ENCODE data around the gene EPB41L4B.
A peak's percentile ranks its signal among the peaks of the same experiment; 100 is the strongest.

EPB41L4B gene

DNA sequence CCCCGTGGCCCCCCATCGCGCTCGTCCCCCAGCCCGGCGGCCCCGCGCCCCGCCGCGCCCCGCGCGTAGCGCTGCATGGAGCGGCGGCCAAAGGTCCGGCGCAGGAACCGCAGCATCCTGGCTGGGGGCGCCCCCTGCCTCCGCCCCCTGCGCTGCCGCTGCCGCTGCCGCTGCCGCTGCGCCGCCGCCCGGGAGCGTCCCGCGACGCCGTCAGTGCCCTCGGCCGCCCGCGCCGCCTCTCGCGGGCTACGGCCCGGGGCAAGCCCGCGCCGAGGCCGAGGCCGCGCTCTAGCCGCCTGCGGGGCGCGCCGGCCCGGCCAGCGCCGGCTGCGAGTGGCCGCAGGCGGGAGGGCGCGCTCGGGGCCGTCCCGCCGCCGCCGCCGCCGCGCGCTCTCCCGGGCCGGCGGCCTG, 523 bp downstream of the EPB41L4B start:
- DNase-seq (ENCODE audit: low read depth), result no peak

GRCh38 chr9:109319626-109320241, 1.1 kb downstream of the EPB41L4B start:
- no peak for DNase-seq (ENCODE audit: low read depth)

GRCh38 chr9:109319017-109319625, 1.7 kb downstream of the EPB41L4B start:
- DNase-seq (ENCODE audit: low read depth), result no peak

DNA sequence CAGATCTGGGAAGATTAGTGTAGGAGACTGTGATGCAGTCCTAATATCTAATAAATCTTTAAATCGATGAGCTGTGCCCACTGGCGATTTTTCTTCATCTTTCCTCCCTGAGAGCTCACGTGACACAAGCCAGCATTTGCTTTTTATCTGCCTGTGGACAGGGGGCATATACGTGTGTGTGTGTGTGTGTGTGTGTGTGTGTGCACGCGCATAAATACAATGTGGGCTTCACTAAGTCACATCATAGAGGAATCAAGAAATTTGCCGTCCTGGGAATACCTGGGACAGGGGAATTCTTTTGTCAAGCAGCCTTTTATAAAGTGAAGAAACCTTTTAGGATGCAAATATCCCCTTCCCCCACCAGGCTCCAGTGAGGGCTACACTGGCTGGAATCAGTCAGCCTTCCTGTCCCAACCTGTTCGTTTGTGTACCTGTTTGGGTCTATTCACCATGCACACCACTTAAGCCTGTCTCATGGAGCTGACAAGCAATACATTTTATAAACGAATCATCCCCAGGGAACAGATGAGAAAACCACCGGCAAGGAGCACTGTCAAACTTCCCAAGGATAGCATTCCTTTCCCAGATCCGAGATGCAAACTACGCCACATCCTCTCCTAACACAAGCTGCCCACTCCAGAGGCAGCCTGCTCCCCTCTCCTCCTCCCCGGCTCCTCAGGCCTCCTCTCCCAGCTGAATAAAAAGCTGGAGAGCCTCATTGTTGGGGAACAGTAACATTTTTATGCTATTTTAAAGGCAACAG, 2.7 kb downstream of the EPB41L4B start:
- no peak for DNase-seq (ENCODE audit: low read depth)

DNA sequence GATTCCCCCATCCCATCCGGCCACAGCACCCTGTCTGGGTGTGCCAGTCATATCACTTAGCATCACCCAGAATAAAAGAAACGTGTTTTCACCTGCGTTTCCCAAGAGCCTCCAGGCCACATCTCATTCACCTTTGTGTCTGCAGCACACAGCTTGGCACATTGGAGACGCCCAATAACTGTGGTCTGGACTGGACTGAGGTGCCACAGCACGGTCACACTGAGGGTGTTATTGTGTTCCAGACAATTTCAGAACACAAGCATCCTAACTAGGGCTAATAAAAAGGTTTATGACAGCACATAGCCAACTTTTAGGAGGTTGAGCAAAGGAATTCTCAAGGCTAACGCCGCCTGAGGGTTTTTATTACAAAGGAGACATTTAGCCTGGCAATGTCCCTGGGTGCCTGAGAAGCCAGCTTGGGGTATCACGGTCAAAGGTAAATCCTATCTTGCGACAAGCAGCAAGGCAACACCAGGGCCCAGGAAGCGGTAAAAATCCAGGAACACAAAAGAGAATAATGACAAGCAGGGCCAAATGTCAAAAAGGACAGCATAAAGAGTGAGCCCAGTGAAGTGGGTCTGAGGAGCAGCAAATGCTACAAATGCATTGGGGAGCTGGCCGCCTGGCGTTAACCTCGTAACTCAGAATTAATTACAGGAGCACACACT, 3.4 kb downstream of the EPB41L4B start:
- no peak for DNase-seq (ENCODE audit: low read depth)

GRCh38 chr9:109316207-109316640, 4.6 kb downstream of the EPB41L4B start:
- peak; percentile 34 for DNase-seq (ENCODE audit: low read depth)

DNA sequence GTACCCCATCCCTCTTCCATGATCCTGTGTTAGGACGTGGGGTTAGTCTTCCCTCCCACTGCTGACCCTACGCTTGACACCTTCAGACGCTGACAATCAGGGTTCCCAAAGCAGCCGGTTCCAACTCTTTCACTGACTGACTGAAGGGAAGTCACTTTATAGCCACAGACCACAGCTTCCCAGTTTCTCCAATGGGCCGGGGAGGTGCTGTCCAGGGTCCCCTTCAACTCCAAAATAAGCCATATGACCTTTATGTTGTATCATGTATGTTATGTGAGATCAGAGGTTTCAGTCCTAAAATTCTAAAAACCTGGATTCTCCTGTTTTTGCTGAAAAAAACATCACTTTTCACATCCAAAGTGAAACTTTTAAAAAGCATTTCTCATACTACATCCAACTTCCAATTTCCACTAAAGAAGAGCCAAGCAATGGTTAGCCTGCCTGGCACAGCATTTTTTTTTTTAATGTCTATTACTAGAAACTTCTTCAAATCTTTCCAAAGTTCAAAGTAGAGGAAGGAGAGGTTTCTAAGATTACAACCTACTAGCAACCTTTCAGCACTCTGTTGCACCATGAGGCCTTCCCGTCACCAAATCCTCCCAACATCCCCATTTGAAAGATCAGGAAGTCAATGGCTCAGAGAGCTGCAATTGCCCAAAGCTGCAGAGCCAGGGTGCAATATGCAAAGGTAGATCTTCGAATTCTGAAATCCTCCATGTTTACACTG, 5.2 kb downstream of the EPB41L4B start:
- DNase-seq (ENCODE audit: low read depth), result no peak

GRCh38 chr9:109314011-109314531, 6.8 kb downstream of the EPB41L4B start:
- no peak for DNase-seq (ENCODE audit: low read depth)

DNA sequence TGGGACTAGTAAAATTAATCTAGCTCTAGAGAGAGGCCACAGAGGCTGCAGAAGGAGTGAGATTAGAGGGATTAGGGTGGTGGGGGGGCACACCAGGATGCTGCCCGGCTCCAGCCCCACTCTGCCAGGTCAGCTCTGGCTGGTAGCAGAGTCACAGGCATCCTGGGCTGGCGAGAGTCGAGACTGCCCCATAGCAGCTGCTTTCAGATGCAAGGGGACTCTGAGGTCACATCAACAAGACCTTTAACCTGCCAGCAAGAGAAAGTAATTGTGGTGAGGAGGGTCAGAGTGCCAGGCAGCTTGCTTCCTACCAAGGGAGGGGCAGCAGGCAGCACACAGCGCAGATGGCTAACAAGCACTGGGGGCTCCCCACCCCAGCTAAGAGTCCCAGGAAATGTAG, 7.5 kb downstream of the EPB41L4B start:
- no peak for DNase-seq (ENCODE audit: low read depth)

- DNase-seq (ENCODE audit: low read depth), result no peak
These were observed 8.1 kb downstream of the EPB41L4B start for GRCh38 chr9:109312783-109313182.

DNA sequence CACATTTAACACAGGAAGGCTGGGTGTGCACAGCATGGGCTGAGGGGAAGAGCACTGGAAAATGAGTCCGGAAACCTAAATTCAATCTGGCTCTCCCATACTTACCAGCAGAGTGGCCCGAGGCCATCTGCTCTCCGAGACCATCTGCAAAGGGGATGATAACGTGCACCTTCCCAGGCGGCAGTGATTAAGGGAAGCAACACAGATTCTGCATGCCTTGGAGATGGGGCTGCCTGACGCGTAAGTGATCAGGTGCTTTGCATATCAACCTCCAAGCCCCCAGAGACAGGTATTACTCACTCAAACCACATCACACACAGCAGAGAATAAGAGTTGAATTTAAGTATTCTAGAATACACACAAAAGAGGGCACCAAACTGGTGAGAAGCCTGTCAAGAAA, 9.1 kb downstream of the EPB41L4B start:
- DNase-seq (ENCODE audit: low read depth), result no peak

DNA sequence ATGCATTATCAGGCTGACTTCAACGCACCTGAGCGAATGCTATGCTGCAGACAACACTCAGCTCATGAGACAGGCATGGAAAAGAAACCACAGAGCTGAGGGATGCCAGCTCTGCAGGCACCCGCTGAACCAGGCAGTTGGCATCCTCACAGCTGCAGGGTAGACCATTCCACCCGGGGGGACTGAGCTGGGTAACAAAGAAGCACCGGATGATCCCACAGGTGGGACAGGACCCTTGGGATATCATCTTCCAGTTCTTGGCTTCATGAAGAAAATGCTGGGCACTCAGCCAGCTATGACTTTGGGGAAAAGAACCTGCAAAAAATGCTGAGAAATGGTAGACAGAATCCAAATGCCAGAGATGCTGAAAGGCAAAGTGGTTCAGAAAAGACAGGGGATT, 9.6 kb downstream of the EPB41L4B start:
- DNase-seq (ENCODE audit: low read depth), result no peak

GRCh38 chr9:109310486-109310901, 10.4 kb downstream of the EPB41L4B start:
- DNase-seq (ENCODE audit: low read depth), result no peak

GRCh38 chr9:109309282-109309681, 11.6 kb downstream of the EPB41L4B start:
- DNase-seq (ENCODE audit: low read depth), result no peak

GRCh38 chr9:109307380-109308240, 13.2 kb downstream of the EPB41L4B start:
- no peak for DNase-seq (ENCODE audit: low read depth)

DNA sequence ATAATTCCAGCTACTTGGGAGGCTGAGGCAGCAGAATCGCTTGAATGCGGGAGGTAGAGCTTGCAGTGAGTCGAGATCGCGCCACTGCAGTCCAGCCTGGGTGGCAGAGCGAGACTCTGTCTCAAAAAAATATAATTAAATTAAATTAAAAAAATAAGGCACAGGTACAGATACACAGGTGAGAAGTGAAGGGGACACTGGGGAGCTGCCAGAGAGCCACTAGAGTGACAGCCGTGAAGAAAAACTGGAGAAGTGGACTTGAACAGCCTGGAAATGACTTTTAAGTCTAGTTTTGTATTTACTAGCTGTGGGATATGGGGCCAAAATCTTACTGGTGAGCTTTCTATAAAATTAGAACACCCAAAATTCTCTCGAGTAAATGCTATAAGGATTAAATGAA, 15.1 kb downstream of the EPB41L4B start:
- DNase-seq (ENCODE audit: low read depth), result no peak

DNA sequence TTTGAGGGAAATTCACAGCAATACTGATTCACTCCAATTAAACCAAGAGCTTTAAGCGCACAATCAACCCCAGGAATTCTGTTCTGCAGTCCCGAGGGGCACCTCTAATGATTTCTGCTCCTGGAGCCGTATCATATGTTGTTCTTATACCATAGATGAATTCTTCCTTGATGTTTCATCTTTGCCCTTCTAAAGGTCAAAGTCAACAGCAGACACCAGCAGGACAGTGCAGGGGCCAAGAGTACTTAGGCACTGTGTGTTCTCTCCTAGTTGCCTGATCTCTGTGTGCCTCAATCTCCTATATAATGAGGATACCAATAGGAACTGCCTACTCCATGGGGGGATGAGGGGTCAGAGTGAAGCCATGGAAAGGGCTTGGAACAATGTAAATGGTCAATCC, 16.5 kb downstream of the EPB41L4B start:
- no peak for DNase-seq (ENCODE audit: low read depth)

- no peak for DNase-seq (ENCODE audit: low read depth)
These were observed 17.0 kb downstream of the EPB41L4B start for GRCh38 chr9:109303900-109304299.

- no peak for DNase-seq (ENCODE audit: low read depth)
These were observed 18.3 kb downstream of the EPB41L4B start for GRCh38 chr9:109302606-109303005.

DNA sequence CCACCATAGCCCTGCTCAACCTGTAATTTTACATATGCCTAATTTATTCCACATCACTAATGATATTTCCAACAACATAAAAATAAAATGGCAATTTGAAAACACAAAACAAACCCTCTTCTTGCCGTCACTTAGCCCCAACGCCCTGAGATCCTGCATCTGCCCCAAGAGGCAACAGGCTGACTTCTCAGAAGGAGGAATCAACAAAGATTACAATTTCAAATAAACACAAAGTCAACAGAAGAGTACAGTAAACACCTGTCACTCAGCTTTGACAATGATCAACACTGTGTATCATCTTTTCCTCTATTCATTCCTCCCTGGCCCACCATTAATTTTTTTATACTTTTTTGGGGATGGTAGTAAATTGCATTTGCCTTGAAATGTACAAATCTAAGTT, 19.8 kb downstream of the EPB41L4B start:
- no peak for DNase-seq (ENCODE audit: low read depth)

GRCh38 chr9:109299891-109300290, 21.0 kb downstream of the EPB41L4B start:
- DNase-seq (ENCODE audit: low read depth), result no peak
